GM12878 (cell line): ENCODE data around the gene SPATA45. TPM values are rescaled to one million over a fixed set of nuclear protein-coding genes. Genes with fewer than 3 reads are reported as not detected.

Experiments used
- FOXM1 ChIP-seq: IDR thresholded peaks from 2 replicates; pipeline ENCODE4 v1.6.1; 2012; ENCODE audit warnings: low read depth, mild to moderate bottlenecking, inconsistent platforms, low read length, moderate library complexity
- ZBTB11 ChIP-seq: fragments of 450-650 bp; formaldehyde crosslinking; IDR thresholded peaks from 2 replicates; pipeline ENCODE4 v1.5.0; 2022; ENCODE audit warnings: mild to moderate bottlenecking, missing genetic modification characterization
- polyA plus RNA-seq, 11 experiments: library from polyadenylated mRNA; depleted of rRNA in 4 of 11; unstranded in 6 of 11; stranded (reverse) in 5 of 11; fragments of >200 nt; fragmentation: Nextera tagmentation in 4 of 11; fragmentation: Illumina TruSeq in 1 of 11; extraction: Ambion mirVana in 4 of 11; extraction: Trizol in 1 of 11; gene quantifications; 1 replicate in 1 of 11; 2 replicates in 10 of 11; pipeline versions ENCODE4 v1.2.1 to v1.2.3, GENCODE V29; 2011 to 2016; ENCODE audit warnings: inconsistent platforms in 2 of 11, missing spikeins in 2 of 11, low read depth in 1 of 11
- total RNA-seq, 4 experiments: library from RNA; depleted of rRNA in 3 of 4; stranded (reverse); fragments of >200 nt in 3 of 4; fragmentation: Illumina TruSeq in 1 of 4; extraction: Trizol in 1 of 4; gene quantifications; 2 replicates each; pipeline versions ENCODE4 v1.2.1 to v1.2.3, GENCODE V29; 2013 to 2021
- TF ChIP-seq, protein P1 (sequence below): IDR thresholded peaks from 2 replicates; pipeline ENCODE4 v1.6.1; 2011; ENCODE audit warnings: low read depth, low read length, improper control_type of control experiment, borderline replicate concordance
- TF ChIP-seq, protein P2 (sequence below): fragments of 450-650 bp; IDR thresholded peaks from 2 replicates; pipeline ENCODE4 v1.6.1; 2018; ENCODE audit warnings: borderline replicate concordance, mild to moderate bottlenecking; ENCODE audit not compliant: partially characterized antibody

Gene SPATA45
- total and polyA plus RNA-seq, 10 of the 15 experiments (the other 5 are each of a cell fraction or from before 2014, with no cell fraction given) = 0.22 to 0.37 (median 0.31) TPM; not detected in 7

- TF ChIP-seq ZBTB11 (CRISPR knock-in tag) = no peak
- TF ChIP-seq, protein P1, sequence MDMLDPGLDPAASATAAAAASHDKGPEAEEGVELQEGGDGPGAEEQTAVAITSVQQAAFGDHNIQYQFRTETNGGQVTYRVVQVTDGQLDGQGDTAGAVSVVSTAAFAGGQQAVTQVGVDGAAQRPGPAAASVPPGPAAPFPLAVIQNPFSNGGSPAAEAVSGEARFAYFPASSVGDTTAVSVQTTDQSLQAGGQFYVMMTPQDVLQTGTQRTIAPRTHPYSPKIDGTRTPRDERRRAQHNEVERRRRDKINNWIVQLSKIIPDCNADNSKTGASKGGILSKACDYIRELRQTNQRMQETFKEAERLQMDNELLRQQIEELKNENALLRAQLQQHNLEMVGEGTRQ = no peak
- TF ChIP-seq, protein P2, sequence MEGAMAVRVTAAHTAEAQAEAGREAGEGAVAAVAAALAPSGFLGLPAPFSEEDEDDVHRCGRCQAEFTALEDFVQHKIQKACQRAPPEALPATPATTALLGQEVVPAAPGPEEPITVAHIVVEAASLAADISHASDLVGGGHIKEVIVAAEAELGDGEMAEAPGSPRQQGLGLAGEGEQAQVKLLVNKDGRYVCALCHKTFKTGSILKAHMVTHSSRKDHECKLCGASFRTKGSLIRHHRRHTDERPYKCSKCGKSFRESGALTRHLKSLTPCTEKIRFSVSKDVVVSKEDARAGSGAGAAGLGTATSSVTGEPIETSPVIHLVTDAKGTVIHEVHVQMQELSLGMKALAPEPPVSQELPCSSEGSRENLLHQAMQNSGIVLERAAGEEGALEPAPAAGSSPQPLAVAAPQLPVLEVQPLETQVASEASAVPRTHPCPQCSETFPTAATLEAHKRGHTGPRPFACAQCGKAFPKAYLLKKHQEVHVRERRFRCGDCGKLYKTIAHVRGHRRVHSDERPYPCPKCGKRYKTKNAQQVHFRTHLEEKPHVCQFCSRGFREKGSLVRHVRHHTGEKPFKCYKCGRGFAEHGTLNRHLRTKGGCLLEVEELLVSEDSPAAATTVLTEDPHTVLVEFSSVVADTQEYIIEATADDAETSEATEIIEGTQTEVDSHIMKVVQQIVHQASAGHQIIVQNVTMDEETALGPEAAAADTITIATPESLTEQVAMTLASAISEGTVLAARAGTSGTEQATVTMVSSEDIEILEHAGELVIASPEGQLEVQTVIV = no peak
- no peak for TF ChIP-seq FOXM1
- TF ChIP-seq, all 136 proteins: peak for 0
Observed at GRCh38 chr1:212792396-212792908, 55.0 kb downstream of the SPATA45 start (continued).
